ENCODE data around the gene PALS2. TPM values are rescaled to one million over a fixed set of nuclear protein-coding genes. Genes with fewer than 3 reads are reported as not detected.

Gene PALS2
- polyA plus RNA-seq, 1 donor from 2014 or later = 3.8 TPM

GRCh38 chr7:24580283-24580946 lies 7.2 kb downstream of the PALS2 start:
- Histone ChIP-seq H3K4me2 (ENCODE audit: low read length) (no peak overlapping the region), H4K20me1 (ENCODE audit: insufficient read depth) (no peaks in the 10 kb centered on the region), H3K27me3 (ENCODE audit: insufficient read depth, low read depth, low read length) (no peaks in the 10 kb centered on the region), H3K27ac (ENCODE audit: low read length) (no peak overlapping the region), H3F3A (ENCODE audit: insufficient read depth, low read length, poor library complexity, severe bottlenecking) (no peaks in the 10 kb centered on the region), H3K9me2 (ENCODE audit: insufficient read depth, low read length) (no peaks in the 10 kb centered on the region), H2AFZ (ENCODE audit: low read depth, low read length) (no peak overlapping the region), H3K4me3 (ENCODE audit: low read length) (no peak overlapping the region), H3K9me3 (ENCODE audit: low read length) (no peaks in the 10 kb centered on the region), H3K79me2 (replicated peaks; ENCODE audit: insufficient read depth, low read length) (peaks cover 19% of the 10 kb centered on the region), H3K9ac (ENCODE audit: low read length) (no peak overlapping the region), H3K36me3 (ENCODE audit: insufficient read depth, low read length) (no peaks in the 10 kb centered on the region)
- no peak for TF ChIP-seq REST (IDR thresholded peaks at IDR 0.05; ENCODE audit: borderline replicate concordance)
- TF ChIP-seq MXI1 (conservative IDR thresholded peaks at IDR 0.05; ENCODE audit: poor library complexity, severe bottlenecking) = no peak
- no peak for TF ChIP-seq POLR2AphosphoS5 (IDR thresholded peaks at IDR 0.05)
- TF ChIP-seq EP300 (conservative IDR thresholded peaks at IDR 0.05; ENCODE audit: poor library complexity, severe bottlenecking) = no peak
- no peak for TF ChIP-seq SMC3 (conservative IDR thresholded peaks at IDR 0.05; ENCODE audit: poor library complexity)
- TF ChIP-seq CTCF (IDR thresholded peaks at IDR 0.05; ENCODE audit: poor library complexity, severe bottlenecking) = no peak
- TF ChIP-seq EZH2 (IDR thresholded peaks at IDR 0.05; ENCODE audit: borderline replicate concordance, insufficient read depth, low read length, poor library complexity, severe bottlenecking) = no peak
- TF ChIP-seq TAF1 (IDR thresholded peaks at IDR 0.05; ENCODE audit: low read depth) = no peak
- no peak for TF ChIP-seq RAD21 (conservative IDR thresholded peaks at IDR 0.05)

DNA sequence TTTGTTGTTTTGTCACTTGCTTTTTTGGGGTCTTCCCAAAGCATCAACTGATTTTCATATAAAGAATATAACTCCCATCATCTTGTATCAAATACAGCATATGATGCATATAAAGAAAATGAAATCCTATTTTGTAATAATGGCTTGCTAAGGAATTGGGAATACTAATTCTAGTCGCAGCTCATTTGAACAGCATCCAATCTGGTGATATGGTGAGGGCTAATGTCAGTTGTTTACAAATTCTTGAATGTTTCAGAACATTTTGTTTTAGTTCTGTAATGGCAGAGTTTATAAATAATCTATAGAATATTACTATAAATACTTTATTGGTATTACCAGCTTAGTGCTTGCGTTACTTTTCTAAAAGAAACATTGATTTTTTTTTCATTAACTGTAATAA lies 8.9 kb downstream of the PALS2 start:
- Histone ChIP-seq H3K4me3 (ENCODE audit: low read length) (no peak overlapping the region), H3K27me3 (ENCODE audit: insufficient read depth, low read depth, low read length) (no peaks in the 10 kb centered on the region), H3F3A (ENCODE audit: insufficient read depth, low read length, poor library complexity, severe bottlenecking) (no peaks in the 10 kb centered on the region), H3K36me3 (ENCODE audit: insufficient read depth, low read length) (no peaks in the 10 kb centered on the region), H3K27ac (ENCODE audit: low read length) (no peak overlapping the region), H3K4me2 (ENCODE audit: low read length) (no peak overlapping the region), H3K9ac (ENCODE audit: low read length) (no peak overlapping the region), H3K9me2 (ENCODE audit: insufficient read depth, low read length) (no peaks in the 10 kb centered on the region), H3K79me2 (replicated peaks; ENCODE audit: insufficient read depth, low read length) (peaks cover 12% of the 10 kb centered on the region), H3K9me3 (ENCODE audit: low read length) (no peaks in the 10 kb centered on the region), H4K20me1 (ENCODE audit: insufficient read depth) (no peaks in the 10 kb centered on the region), H2AFZ (ENCODE audit: low read depth, low read length) (no peak overlapping the region)
- TF ChIP-seq SMC3 (conservative IDR thresholded peaks at IDR 0.05; ENCODE audit: poor library complexity) = no peak
